Stimulated activated CD4-positive, alpha-beta T cell treated with anti-CD3 and anti-CD28 coated beads, Interleukin-2, amount 100 ng/mL, for 24 hours (primary cell): ENCODE results near the gene PTPRN2.

ENCODE experiments used
- DNase-seq, 2 donors: peaks; one replicate each; pipeline ENCODE4 v3.0.0-alpha.2; 2020

Gene PTPRN2

GRCh38 chr7:157541295-157542067 is 1046.1 kb downstream of the PTPRN2 start:
- DNase-seq: no peak

GRCh38 chr7:157540606-157541294 is 1046.9 kb downstream of the PTPRN2 start:
- DNase-seq: no peak

- no peak for DNase-seq
Measured at GRCh38 chr7:157540020-157540419, 1047.6 kb downstream of the PTPRN2 start.

GRCh38 chr7:157539521-157539920 is 1048.1 kb downstream of the PTPRN2 start:
- no peak for DNase-seq

GRCh38 chr7:157538735-157539134 is 1048.9 kb downstream of the PTPRN2 start:
- no peak for DNase-seq

GRCh38 chr7:157538321-157538720 is 1049.3 kb downstream of the PTPRN2 start:
- no peak for DNase-seq

GRCh38 chr7:157537056-157537455 is 1050.6 kb downstream of the PTPRN2 start:
- DNase-seq: no peak

GRCh38 chr7:157532068-157532467 is 1055.6 kb downstream of the PTPRN2 start:
- no peak for DNase-seq

GRCh38 chr7:157529768-157530560 is 1057.7 kb downstream of the PTPRN2 start:
- DNase-seq: peak in 1 of 2 donors; percentile 14

- peak in 1 of 2 donors; percentile 7 for DNase-seq
Measured at GRCh38 chr7:157528785-157529341, 1058.8 kb downstream of the PTPRN2 start.

- peak in 1 of 2 donors; percentile 11 for DNase-seq
Measured at GRCh38 chr7:157527686-157528085, 1059.9 kb downstream of the PTPRN2 start.

GRCh38 chr7:157526913-157527634 is 1060.5 kb downstream of the PTPRN2 start:
- peak in 1 of 2 donors; percentile 6 for DNase-seq

- DNase-seq: peak in 1 of 2 donors; percentile 12
Measured at GRCh38 chr7:157526005-157526912, 1061.4 kb downstream of the PTPRN2 start.

GRCh38 chr7:157525491-157525915 is 1062.1 kb downstream of the PTPRN2 start:
- DNase-seq: no peak

GRCh38 chr7:157524731-157525130 is 1062.9 kb downstream of the PTPRN2 start:
- DNase-seq: no peak

GRCh38 chr7:157523766-157524421 is 1063.7 kb downstream of the PTPRN2 start:
- DNase-seq: peak in 1 of 2 donors; percentile 11

- DNase-seq: peak in 1 of 2 donors; percentile 7
Measured at GRCh38 chr7:157523371-157523765, 1064.3 kb downstream of the PTPRN2 start.

GRCh38 chr7:157522954-157523353 is 1064.7 kb downstream of the PTPRN2 start:
- DNase-seq: peak in 1 of 2 donors; percentile 6

- DNase-seq: no peak
Measured at GRCh38 chr7:157522189-157522588, 1065.4 kb downstream of the PTPRN2 start.

GRCh38 chr7:157521752-157522151 is 1065.9 kb downstream of the PTPRN2 start:
- DNase-seq: peak in 1 of 2 donors; percentile 6
